Stimulated activated CD8-positive, alpha-beta memory T cell treated with anti-CD3 and anti-CD28 coated beads, Interleukin-2, amount 100 ng/mL, for 48 hours (primary cell): Measurements from ENCODE around the gene IRS1.

Source experiments
- DNase-seq, 2 donors: peaks; one replicate each; pipeline ENCODE4 v3.0.0-alpha.2; 2020; ENCODE audit warnings: low read depth in 2 of 2

IRS1 gene

DNA sequence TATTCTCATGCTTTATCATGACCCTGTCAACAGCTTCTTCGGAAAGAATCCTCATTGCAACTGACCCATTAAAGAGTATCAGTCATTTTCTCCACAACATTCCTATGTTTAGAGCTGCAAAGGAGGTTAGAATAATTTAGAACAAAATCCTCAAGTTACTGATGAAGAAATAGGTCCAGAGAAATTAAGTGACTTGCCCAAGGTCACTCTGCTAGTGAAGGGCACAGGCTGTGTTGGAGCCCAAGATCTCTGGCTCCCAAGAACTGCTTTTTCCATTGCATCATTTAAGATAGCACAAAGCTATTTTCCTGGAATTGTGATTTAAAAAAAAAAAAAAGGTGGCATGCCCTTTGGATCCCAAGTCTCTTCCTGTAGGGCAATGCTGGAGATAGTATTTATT lies 9.6 kb downstream of the IRS1 start:
- DNase-seq, result no peak

DNA sequence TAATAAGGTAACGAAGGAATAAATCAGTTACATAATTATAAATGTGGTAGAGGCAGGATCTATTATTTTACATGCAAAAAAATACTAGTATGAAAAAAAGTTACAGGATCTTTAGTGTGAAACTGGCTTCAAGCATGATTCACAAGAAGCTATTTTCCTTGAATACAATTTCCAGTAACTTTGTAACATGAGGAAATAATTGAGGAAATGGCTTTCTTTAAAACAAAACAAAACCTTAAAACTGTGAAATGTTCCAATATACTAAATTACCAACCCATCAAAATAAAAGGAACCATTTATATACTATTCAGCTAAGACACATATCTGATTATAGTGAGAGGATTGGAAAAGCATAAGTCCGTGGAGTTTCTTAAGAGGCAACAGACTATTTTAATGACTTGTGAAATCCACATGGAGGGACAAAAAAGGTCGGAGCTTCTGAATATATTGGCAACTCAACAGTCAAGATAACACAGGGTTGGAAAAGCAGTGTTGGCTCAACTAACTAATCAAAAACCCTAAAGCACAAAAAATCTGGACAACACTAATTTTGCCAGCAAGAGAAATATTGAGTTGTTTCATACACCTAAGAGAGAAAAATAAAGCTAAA lies 10.6 kb downstream of the IRS1 start:
- DNase-seq, result no peak

DNA sequence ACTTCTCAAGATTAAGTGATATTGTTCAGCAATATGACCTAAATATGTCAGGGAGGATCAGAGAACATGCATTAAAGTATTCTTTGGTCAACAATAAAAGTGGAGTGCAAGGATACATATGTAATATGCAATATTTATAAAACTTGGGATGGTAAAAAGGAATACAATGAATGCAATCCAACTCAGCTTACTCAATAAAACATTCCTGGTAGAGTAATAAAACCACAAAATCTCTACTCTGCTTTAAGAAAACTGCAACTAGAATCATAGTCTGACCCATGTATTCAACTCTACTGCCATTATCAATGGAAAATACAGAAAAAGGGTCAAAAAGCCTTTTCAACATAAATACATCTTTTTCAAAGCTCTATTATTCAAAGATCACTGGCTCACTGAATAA lies 11.6 kb downstream of the IRS1 start:
- DNase-seq, result no peak

DNA sequence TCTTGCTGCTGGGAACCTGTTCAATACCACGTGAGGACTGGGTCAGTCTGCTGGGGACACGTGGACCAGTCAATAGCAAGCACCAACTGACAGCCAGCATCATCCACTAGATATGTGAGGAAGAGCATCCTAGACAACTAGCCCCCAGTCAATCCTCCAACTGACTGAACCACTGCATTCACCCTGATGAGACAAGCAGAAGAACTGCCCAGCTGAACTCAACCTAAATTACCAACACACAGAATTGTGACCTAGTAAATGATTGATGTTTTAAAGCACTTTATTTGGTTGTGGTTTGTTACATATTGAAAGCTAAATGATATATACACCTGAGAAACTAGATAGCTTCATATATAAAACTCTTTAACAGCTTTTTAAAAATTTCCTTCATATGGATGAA lies 15.7 kb downstream of the IRS1 start:
- no peak for DNase-seq

DNA sequence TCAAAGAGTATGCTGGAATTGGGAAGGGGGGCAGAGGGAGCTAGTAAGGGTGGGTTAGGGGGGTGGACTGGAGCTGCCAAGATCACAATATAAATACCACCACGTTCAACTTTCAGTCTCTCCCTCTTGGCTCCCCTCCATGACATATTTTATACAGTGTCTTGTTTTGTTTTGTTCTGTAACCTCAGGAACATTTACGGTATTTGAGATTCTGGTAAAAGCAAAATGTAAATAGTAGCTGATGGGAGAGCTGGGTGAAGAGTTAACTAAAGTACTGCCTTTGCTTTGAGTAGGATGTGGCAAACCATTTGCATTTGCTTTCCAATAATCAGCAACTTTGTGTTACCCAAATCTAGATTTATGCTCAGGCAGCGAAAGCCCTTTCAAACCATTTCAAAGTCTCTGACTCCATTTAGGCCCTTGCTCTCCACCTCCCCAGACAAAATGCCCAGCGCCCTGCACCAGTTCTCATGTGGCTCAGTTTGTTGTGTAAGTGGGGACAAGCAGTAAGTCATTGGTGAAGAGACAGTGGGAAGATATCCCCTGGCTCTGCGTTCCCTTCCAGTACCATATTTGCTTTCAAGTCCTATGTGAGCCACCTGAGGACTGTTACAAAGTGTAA lies 17.4 kb downstream of the IRS1 start:
- no peak for DNase-seq

DNA sequence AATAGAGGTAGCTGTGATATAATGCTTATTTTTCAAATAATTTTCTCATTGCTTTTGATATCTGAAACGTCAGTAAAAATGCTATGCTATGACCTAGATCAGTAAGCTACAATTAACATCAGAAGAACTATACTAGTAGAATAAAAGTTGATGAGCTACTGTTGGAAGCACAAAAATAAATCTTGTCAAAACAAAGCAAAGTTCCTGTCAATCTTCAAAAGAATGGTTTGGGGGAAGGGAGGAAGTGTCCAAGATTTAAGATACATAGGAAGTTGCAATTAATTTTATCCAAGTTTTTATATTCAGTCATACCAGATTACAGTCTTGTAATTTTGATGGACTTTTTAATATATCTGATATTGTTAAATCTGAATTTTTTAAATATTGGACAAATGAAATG lies 19.2 kb downstream of the IRS1 start:
- no peak for DNase-seq

DNA sequence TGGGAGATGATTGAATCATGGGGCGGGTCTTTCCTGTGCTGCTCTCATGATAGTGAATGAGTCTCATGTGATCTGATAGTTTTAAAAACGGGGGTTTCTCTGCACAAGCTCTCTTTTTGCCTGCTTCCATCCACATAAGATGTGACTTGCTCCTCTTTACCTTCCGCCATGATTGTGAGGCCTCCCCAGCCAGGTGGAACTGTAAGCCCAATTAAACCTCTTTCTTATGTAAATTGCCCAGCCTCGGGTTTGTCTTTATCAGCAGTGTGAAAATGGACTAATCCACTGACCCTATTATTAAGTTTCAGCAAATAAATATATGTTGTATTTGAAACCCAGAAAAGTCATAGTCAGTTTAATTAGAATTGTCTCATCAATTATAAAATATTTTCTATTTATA lies 22.0 kb downstream of the IRS1 start:
- DNase-seq, result no peak

DNA sequence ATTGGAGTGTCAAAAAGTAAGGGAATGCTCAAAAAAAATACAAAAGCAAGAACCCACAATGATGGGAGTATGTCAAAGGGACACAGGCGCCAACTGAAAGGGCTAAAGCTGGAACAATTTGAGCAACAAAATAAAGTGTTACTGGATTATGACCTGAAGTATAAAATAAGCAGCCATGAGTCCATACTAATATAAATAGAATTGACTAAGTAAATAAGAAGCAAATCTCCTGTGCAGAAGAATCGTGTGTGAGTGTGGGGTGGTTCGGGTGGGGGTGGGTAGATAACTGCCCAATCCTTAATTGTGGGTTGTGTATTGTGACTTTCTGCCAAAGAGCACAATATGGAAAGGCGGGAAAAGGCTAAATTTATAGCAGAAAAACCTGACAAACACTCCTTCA lies 23.5 kb downstream of the IRS1 start:
- no peak for DNase-seq

DNA sequence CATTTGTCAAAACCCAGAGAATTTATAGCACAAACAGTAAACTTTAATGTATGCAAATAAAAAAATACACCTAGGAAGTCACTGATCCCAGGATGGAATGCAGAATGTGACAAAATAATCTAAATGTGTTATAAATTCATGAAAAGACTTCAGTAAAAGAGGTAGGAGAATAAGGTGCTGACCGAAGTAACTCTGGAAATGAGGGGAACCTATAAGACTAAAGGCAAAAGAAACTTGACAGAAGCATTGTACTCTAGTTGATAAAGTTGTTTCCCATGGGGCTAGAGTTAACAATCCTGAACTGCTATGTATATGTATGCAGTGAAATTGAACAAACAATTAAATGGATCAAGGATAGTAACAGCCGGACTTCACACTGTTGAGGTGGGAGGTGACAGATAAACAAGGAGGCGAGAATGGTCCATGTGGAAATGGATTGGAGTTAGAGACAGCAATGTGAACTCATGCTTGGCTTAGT lies 24.5 kb downstream of the IRS1 start:
- DNase-seq, result no peak

DNA sequence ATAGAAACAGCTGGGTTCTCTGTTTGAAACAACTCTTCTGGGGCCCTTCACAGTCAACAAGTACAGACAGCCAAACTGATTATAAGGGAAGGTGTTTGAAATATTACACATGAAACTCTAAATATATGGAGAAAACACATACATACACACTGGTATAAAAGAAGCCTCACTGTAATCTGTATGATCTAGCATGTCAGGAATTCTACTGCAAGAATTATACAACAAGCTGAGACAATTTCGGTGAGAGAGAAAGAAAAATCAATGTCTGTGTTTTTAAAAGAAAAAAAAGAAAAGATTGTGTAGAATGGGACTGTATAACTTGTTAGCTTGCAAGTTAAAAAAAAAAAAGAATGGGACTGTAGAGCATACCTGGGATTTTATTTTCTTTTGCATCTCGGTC lies 26.3 kb downstream of the IRS1 start:
- no peak for DNase-seq

DNA sequence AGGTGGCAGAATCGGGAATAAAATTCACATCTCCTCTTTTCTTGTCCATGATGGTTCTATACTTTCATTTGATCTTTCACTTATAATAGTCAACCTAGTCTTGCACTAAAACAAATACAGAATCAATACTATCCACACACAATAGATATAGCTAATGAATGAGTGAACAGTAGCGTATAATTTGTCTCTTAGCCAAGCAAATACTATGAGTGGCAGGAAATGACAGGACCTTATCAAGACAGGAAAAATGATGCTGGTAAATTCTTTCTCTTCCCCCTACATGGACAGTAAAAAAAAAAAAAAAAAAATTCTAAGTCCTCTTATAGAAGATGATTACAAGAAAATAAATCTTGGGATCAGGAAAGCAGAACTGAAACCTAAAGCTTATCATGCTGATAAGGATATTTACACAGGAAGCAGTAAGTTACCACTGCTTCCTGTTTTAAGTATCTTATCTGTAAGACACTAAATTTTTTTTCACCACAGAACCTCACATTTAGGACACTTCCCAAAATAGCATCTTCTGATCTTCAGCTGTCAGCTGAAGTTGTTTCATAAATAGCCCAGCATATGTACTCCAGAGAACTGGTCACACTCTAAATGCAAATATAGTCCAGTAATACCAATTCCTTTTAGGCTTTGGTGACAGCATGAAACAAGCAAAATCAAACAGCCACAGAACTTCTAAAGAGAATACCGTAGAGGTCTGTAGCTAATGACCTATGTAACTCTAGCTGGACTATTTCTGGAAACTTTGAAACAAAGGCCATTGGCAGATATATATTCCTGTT lies 27.0 kb downstream of the IRS1 start:
- DNase-seq, result no peak

DNA sequence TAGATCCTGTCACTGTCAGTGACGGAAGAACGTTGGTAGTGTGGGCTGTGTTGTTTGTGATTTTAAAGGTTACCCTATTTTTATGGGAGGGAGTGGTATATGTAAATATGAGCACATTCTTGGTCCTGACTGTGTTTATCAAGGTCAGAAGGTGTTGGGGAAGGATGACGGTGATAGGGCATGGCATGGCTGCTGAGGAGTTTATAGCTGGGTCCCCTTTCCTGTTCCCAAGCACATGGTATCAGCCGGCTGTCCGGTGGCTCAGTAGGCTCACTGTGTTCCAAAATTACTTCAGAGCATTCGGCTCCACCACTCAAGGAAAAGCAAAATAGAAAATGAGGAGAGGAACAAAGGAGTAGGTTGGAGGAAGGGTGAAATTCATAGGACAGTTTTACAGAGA lies 28.6 kb downstream of the IRS1 start:
- no peak for DNase-seq

DNA sequence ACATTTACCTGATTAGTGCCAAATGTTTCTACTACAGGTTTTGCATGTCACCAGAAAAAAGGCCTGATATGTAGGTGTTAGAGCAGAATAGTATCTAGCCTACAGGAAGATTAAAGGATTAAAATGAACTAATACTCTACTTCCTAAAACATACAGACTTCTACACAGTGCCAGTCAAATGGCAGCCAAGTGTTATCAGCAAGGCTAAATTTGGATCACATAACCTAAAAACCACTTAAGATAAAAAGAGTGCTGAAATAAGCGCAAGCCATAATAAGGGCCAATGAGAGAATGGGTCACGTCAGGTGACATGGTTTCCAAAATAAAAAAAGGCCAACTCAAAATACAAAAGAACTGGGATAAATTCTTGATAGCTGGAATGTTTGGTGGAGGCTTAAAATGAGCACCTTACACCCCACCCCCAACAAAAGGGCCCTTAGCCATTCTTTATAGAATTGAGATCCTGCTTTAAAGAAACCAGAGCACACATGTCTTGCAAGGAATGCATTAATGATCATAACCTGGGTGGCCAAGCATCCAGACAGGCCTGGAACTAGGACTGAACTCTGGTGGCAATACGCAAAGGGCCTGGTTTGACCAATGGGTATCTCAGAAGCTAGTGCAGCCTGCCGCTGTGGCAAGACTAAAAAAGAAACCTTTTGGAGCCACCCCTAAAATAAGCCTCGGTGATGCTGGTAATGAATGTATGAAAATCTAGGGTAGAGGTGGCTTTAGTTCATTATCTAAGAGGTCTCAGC lies 32.4 kb downstream of the IRS1 start:
- DNase-seq, result no peak

DNA sequence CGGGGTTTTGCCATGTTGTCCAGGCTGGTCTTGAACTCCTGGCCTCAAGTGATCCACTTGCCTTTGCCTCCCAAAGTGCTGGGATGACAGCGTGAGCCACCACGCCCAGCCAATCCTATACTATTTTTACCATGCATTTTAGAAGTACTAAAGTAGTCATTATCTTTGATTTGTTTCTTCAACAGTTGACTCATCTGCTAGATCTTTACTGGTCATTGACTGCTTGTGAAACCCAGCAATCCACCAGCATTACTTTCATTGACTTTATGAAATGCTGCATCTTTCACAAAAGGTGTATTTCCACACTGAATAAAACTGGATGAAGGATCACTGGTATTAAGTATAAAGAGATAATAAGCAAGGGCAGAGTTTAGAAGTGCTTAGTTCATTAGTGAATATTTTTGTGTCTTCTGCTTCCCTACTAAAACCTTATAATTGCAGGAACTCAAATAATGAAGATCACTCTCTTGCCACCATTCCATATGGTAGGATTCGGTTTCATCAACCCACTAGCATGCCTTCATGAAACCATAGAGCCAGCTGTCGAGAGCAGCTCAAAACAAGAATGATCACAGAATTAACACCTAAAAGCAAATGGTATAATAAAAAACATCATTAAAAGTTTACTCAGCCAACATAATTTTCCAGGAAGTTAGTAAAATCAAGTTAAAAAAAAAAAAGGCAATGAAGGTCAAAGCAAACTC lies 33.1 kb downstream of the IRS1 start:
- no peak for DNase-seq

DNA sequence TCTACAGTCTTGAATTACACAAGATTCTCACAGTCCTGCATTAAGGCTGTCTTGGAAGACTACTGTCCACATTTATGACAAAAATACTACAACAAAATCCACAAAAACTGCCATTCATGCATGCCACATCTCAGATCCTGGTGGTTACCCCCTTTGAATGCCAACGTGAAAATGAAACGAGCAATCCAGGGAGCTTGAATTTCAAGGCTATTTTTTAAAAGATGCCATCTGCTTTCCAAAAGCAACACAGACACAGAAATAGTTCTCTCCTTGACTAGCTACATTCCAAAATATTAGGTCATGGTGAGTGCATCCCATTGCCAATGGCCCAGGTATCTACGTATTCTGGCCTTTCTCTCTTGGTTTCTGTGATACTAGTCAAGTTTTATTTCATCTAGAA lies 36.3 kb downstream of the IRS1 start:
- DNase-seq, result no peak

DNA sequence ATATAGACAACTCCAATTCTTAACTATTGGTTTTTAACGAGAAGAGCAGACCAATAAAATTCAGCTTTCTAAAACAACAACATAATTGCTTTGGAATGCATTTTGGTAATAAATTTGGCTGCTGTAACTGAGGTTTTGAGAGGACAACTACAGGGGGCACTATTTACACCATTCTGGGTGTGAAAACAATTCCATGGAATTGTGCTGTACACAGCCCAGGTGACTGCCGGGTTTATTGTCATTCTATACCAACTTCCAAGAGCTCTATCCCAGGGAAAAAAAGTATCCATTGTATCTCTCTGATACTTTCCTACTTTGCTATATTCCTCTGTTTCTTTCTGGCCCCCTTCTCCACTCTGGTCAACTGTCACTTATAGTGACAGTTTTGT lies 38.4 kb downstream of the IRS1 start:
- no peak for DNase-seq

DNA sequence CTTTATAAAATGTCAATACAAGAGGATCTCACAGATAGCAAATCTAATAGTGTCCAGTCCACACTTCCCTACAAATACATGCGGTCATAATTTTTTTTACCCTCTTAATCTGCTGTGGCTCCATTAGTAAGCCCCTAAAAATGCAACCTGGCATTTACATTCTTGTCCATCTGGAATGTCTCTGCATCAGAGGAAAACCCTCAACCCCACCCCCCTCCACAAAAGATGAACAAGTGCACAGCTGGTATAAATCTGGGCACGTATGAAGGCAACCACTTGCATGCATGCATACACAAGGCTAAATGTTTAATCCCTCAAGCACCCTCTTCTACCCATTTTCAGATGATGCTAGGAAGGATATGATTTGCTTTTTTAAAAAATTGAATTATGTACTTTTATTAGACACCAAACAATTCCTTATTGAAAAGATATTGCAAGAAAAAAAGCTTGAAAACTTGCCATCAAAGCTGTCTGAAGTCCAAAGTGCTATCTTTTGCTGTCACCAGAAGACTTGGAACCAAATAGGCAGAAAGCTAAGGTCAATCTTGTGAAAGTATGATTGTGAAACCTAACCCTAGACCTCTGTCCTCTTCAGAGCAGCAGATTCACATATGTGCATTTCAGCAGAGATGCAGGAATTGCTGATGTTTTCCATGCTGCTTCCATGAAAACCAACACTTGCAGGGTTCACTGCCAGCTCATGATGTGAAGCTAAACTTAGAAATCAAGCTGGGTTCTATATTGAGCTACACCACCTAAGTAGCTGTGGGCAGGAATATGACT lies 39.0 kb downstream of the IRS1 start:
- no peak for DNase-seq

DNA sequence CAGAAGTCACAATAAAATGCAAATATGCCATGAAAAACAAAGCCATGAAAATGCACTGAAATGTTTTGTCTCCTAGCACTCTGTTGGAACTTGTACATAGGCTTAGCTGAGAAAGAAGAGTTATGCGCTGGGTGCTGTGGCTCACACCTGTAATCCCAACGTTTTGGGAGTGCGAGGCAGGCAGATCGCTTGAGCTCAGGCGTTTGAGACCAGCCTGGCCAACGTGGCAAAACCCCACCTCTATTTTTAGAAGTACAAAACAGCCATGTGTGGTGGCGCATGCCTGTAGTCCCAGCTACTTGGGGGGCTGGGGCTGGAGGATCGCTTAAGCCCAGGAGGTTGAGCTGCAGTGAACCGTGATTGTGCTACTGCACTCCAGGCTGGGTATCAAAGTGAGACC lies 39.9 kb downstream of the IRS1 start:
- DNase-seq, result no peak

DNA sequence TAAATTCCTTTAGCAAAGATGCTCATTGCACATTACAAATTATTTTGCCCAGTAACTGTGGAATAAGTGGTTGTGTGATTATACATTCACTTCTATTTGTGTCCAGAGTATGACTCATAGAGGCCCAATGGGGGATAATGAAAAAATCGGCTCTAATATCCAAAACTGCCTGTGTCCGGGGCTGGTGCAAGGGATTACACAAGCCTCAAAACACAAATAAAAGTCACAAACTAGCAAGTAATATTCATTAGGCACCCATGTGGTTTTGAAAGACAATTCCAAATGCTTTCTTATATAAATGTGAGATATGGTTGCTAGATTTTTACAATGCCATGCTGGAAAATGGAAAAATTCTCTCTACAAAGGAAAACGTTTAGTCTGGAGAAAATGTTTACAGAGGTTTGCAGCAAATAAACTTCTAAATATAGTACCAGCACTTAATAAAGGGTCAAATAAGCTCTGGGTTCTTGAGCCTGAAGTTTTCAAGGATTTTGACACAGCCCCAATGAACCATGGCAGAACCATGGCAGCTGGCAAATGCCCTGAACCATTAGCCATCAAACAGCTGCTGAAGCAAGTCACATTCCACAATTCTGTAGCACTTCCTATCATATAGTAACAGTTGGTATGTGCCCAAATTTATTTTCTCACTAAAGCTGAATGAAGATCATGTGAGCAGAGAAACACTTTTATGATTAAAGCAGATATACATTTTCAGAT lies 40.5 kb downstream of the IRS1 start:
- no peak for DNase-seq

DNA sequence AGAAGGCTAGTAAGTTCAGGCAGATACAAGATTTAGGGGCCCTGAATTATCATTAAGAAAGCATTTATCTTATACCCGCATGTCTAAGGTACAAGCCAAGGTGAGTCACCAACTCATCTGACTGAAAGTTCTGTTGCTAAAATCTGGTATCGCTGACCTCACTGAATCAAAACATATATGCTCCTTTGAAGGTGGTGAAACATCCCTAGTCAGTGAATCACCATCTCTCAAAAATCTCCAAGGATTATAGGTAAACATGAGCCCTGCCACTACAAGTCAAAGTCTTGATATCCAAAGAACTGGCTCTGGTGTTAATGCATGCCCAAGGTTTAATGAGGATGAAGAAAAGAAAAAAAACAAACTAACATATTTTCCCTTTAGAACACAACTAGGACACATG lies 43.5 kb downstream of the IRS1 start:
- no peak for DNase-seq
